CD14-positive monocyte (primary cell): Measurements from ENCODE around the gene GARIN1A. TPM values are rescaled to one million over a fixed set of nuclear protein-coding genes. Genes with fewer than 3 reads are reported as not detected.
"Not testable (repeated sequence)": the region's sequence is repeated elsewhere in the genome, so short reads cannot be mapped to it uniquely, and the experiment has no call there.

Experiments
- DNase-seq, 3 donors: peaks; one replicate each; pipeline ENCODE4 v3.0.0-alpha.2; 2011 to 2022
- H2AFZ ChIP-seq: 2 replicates; pipeline ENCODE4 v1.6.0; 2012; ENCODE audit warnings: mild to moderate bottlenecking, low read depth, low read length, inconsistent platforms; ENCODE audit not compliant: insufficient read depth, poor library complexity, severe bottlenecking
- H3K27ac ChIP-seq, 2 donors: 1 replicate in 1 of 2; 2 replicates in 1 of 2; pipeline ENCODE4 v1.5.1; 2012 to 2013; ENCODE audit warnings: low read length in 2 of 2, control low read depth in 1 of 2, inconsistent platforms in 1 of 2, low read depth in 1 of 2, mild to moderate bottlenecking in 1 of 2
- H3K27me3 ChIP-seq, 2 donors: one replicate each; pipeline versions ENCODE4 v1.6.0 to v1.6.1; 2011 to 2013; ENCODE audit warnings: low read length in 2 of 2; ENCODE audit not compliant: control insufficient read depth in 2 of 2, insufficient read depth in 2 of 2
- H3K36me3 ChIP-seq, 2 donors: replicated peaks in 1 of 2; 1 replicate in 1 of 2; 2 replicates in 1 of 2; pipeline versions ENCODE4 v1.5.1 to v1.6.1; 2012 to 2013; ENCODE audit warnings: low read length in 2 of 2, control low read depth in 1 of 2, inconsistent platforms in 1 of 2, mild to moderate bottlenecking in 1 of 2; ENCODE audit not compliant: insufficient read depth in 2 of 2, control insufficient read depth in 1 of 2
- H3K4me1 ChIP-seq, 2 donors: 1 replicate in 1 of 2; 2 replicates in 1 of 2; pipeline versions ENCODE4 v1.5.1 to v1.6.1; 2012 to 2013; ENCODE audit warnings: low read length in 2 of 2, control low read depth in 1 of 2, inconsistent platforms in 1 of 2, mild to moderate bottlenecking in 1 of 2, moderate library complexity in 1 of 2; ENCODE audit not compliant: insufficient read depth in 2 of 2, control insufficient read depth in 1 of 2
- H3K4me2 ChIP-seq: replicated peaks from 2 replicates; pipeline ENCODE3; 2012; ENCODE audit warnings: low read length, moderate library complexity, mild to moderate bottlenecking; ENCODE audit not compliant: poor library complexity, severe bottlenecking; ENCODE audit errors: extremely low read depth
- H3K4me3 ChIP-seq, 3 experiments: fragments of 200-600 bp in 1 of 3; sonication (generic) in 1 of 3; replicated peaks in 1 of 3; 1 replicate in 2 of 3; 2 replicates in 1 of 3; pipeline ENCODE4 v1.5.1; 2011 to 2013; ENCODE audit warnings: low read length in 3 of 3, mild to moderate bottlenecking in 3 of 3, control low read depth in 2 of 3, low read depth in 2 of 3, inconsistent platforms in 1 of 3, moderate library complexity in 1 of 3
- H3K79me2 ChIP-seq: 2 replicates; pipeline ENCODE4 v1.6.0; 2012; ENCODE audit warnings: mild to moderate bottlenecking, control low read depth, inconsistent platforms, low read length, moderate library complexity; ENCODE audit not compliant: insufficient read depth
- H3K9ac ChIP-seq: 2 replicates; pipeline ENCODE4 v1.6.0; 2017; ENCODE audit warnings: low read length, mild to moderate bottlenecking; ENCODE audit not compliant: insufficient read depth, poor library complexity, severe bottlenecking
- H3K9me3 ChIP-seq, 2 donors: replicated peaks in 1 of 2; 1 replicate in 1 of 2; 2 replicates in 1 of 2; pipeline versions ENCODE4 v1.5.1 to v1.6.1; 2012 to 2013; ENCODE audit warnings: low read length in 2 of 2, control low read depth in 1 of 2; ENCODE audit not compliant: control insufficient read depth in 1 of 2, insufficient read depth in 1 of 2
- H4K20me1 ChIP-seq: 2 replicates; pipeline ENCODE4 v1.6.0; 2012; ENCODE audit warnings: mild to moderate bottlenecking, low read length, control low read depth, moderate library complexity; ENCODE audit not compliant: insufficient read depth
- H3K27ac Mint-ChIP-seq, 7 donors: one replicate each; pipeline ENCODE4 v1.8.0; 2020; ENCODE audit warnings: mild to moderate bottlenecking in 7 of 7, mixed read lengths in 7 of 7, moderate library complexity in 6 of 7, inconsistent platforms in 2 of 7
- H3K27me3 Mint-ChIP-seq, 3 donors: one replicate each; pipeline ENCODE4 v1.8.0; 2021 to 2022; ENCODE audit warnings: low read depth in 3 of 3, mild to moderate bottlenecking in 3 of 3, mixed read lengths in 3 of 3, moderate library complexity in 3 of 3, inconsistent platforms in 1 of 3
- H3K36me3 Mint-ChIP-seq, 2 donors: one replicate each; pipeline ENCODE4 v1.8.0; 2020; ENCODE audit warnings: mixed read lengths in 2 of 2, inconsistent platforms in 1 of 2, mild to moderate bottlenecking in 1 of 2
- H3K4me1 Mint-ChIP-seq: one replicate; pipeline ENCODE4 v1.8.0; 2020; ENCODE audit warnings: mild to moderate bottlenecking, mixed read lengths
- H3K4me3 Mint-ChIP-seq, 2 donors: one replicate each; pipeline ENCODE4 v1.8.0; 2020; ENCODE audit warnings: mild to moderate bottlenecking in 2 of 2, mixed read lengths in 2 of 2, moderate library complexity in 1 of 2
- H3K9me3 Mint-ChIP-seq, 7 donors: one replicate each; pipeline ENCODE4 v1.8.0; 2020 to 2022; ENCODE audit warnings: mixed read lengths in 7 of 7, mild to moderate bottlenecking in 6 of 7, moderate library complexity in 6 of 7, inconsistent platforms in 2 of 7
- CTCF ChIP-seq: fragments of 200-600 bp; IDR thresholded peaks from one replicate; pipeline ENCODE4 v1.8.0; 2022; ENCODE audit warnings: antibody characterized with exemption, mild to moderate bottlenecking
- WGBS: methylation state at CpG from one replicate; pipeline ENCODE4 v1.1.5; 2013; ENCODE audit warnings: missing lambda C conversion rate; ENCODE audit not compliant: insufficient coverage; 5-methylcytosine and 5-hydroxymethylcytosine counted together
- intact Hi-C, 2 donors: fragments of 100-400 bp; cut with micrococcal nuclease; formaldehyde crosslinking; loops; one replicate each; pipeline versions ENCODE4 v1.15.0 to v1.15.1; 2023
- polyA plus RNA-seq, 3 donors: library from polyadenylated mRNA; depleted of rRNA in 1 of 3; unstranded in 2 of 3; stranded (reverse) in 1 of 3; fragments of 300-500 nt in 2 of 3; fragments of >200 nt in 1 of 3; fragmentation: Illumina TruSeq in 2 of 3; gene quantifications; 1 replicate in 2 of 3; 2 replicates in 1 of 3; pipeline ENCODE4 v1.2.3, GENCODE V29; 2012 to 2021

GARIN1A gene
- polyA plus RNA-seq, 3 donors, result 0.02 to 1.8 TPM; not detected in 1

DNA sequence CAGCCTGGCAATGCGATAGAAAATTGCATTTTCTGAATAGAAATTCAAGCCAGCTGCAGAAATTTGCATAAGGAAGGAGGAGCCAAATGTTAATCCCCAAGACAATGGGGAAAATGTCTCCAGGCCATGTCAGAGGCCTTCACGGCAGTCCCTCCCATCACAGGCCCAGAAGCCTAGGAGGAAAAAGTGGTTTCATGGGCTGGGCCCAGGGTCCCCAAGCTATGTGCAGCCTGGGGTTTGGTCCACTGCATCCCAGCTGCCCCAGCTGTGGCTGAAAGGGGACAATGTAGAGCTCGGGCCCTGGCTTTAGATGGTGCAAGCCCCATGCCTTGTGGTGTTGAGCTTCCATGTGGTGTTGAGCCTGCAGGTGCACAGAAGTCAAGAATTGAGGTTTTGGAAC is 10.0 kb upstream of the GARIN1A start:
- Histone ChIP-seq H3K79me2 (no peaks in the 10 kb centered on the region), H3K36me3 (no peaks in the 10 kb centered on the region), H3K9ac (no peak overlapping the region), H3K27me3 (no peaks in the 10 kb centered on the region), H3K4me3 (no peak overlapping the region), H4K20me1 (no peaks in the 10 kb centered on the region), H3K4me2 (no peak overlapping the region), H3K9me3 (peaks cover 8 to 20% of the 10 kb centered on the region in 2 donors), H3K27ac (no peak overlapping the region), H3K4me1 (no peaks in the 10 kb centered on the region), H2AFZ (no peak overlapping the region)
- WGBS, result 100% methylated on average over 2 of the region's 3 CpGs
- intact Hi-C loops, result no loop called here
- Mint-ChIP-seq H3K27me3 (no peaks in the 10 kb centered on the region), H3K4me1 (no peaks in the 10 kb centered on the region), H3K36me3 (peaks cover 6 to 13% of the 10 kb centered on the region in 2 donors), H3K4me3 (no peak overlapping the region), H3K9me3 (peaks cover 11 to 34% (median 23%) of the 10 kb centered on the region in 7 donors), H3K27ac (no peak overlapping the region)
- no peak for DNase-seq
- no peak for TF ChIP-seq CTCF

DNA sequence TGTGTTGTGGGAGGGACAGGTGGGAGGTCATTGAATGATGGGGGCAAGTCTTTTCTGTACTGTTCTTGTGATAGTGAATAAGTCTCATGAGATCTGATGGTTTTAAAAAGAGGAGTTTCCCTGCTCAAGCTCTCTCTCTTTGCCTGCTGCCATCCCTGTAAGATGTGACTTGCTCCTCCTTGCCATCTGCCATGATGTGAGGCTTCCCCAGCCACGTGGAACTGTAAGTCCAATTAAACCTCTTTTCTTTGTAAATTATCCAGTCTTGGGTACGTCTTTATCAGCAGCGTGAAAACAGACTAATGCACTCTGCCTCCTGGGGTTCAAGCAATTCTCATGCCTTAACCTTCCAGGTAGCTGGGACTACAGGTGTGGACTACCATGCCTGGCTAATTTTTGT is 8.9 kb upstream of the GARIN1A start:
- not testable (repeated sequence) for H3K4me2 ChIP-seq
- 94% methylated on average over 3 of the region's 3 CpGs for WGBS

More for the DNA sequence above, 8.9 kb upstream of the GARIN1A start:
- H3K4me3 Mint-ChIP-seq, H3K4me1 ChIP-seq, H3K79me2 ChIP-seq, DNase-seq, intact Hi-C loops, H3K4me1 Mint-ChIP-seq, H3K4me3 ChIP-seq, H4K20me1 ChIP-seq, H3K27ac ChIP-seq, H3K27me3 ChIP-seq, H3K9ac ChIP-seq, H3K36me3 ChIP-seq, H3K27me3 Mint-ChIP-seq, H2AFZ ChIP-seq: not testable (repeated sequence)
- Mint-ChIP-seq H3K36me3 (peaks cover 6 to 13% of the 10 kb centered on the region in 2 donors), H3K9me3 (peaks cover 11 to 34% (median 23%) of the 10 kb centered on the region in 7 donors), H3K27ac (peak overlapping the region in 2 of 7 donors; percentile 23 to 66)
- peaks cover 8 to 20% of the 10 kb centered on the region in 2 donors for H3K9me3 ChIP-seq
